Measurements from ENCODE around the gene MFN2.

Gene MFN2

DNA sequence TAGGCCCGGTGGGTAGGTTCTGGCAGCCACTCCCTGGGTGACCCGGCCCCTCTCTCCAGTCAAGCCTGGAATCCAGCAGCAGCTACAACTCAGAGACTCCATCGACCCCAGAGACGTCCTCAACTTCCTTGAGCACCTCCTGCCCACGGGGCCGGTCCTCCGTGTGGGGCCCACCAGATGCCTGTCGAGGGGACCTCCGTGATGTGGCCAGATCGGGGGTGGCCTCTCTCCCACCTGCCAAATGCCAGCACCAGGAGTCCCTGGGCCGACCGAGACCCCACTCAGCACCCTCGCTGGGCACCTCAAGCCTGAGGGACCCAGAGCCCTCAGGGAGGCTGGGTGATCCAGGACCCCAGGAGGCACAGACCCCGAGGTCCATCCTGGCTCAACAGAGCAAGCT, 41.8 kb downstream of the MFN2 start:
- intact Hi-C loops (cut with DNase I; ENCODE audit: low total_unique reads) = no loop called here
- TF ChIP-seq CTCF (IDR thresholded peaks at IDR 0.05) = no peak
- no peak for DNase-seq
- Histone ChIP-seq H3K36me3 (peaks cover 11 to 55% (median 39%) of the 10 kb centered on the region in 3 donors), H3K27me3 (no peaks in the 10 kb centered on the region), H3K27ac (no peak overlapping the region), H3K4me3 (no peak overlapping the region), H3K4me1 (peaks cover 0 to 16% (median 12%) of the 10 kb centered on the region in 4 donors), H3K9me3 (no peaks in the 10 kb centered on the region)

GRCh38 chr1:12026586-12026985, 46.3 kb downstream of the MFN2 start:
- Histone ChIP-seq H3K4me1 (no peaks in the 10 kb centered on the region), H3K27ac (no peak overlapping the region), H3K27me3 (no peaks in the 10 kb centered on the region), H3K36me3 (peaks cover 25 to 94% (median 78%) of the 10 kb centered on the region in 3 donors), H3K4me3 (no peak overlapping the region), H3K9me3 (no peaks in the 10 kb centered on the region)
- no peak for TF ChIP-seq CTCF (IDR thresholded peaks at IDR 0.05)
- DNase-seq = no peak
- intact Hi-C loops (cut with DNase I; ENCODE audit: low total_unique reads) = no loop called here

GRCh38 chr1:12028248-12028647, 48.0 kb downstream of the MFN2 start:
- Histone ChIP-seq H3K9me3 (no peaks in the 10 kb centered on the region), H3K27me3 (no peaks in the 10 kb centered on the region), H3K36me3 (peaks cover 25 to 86% (median 71%) of the 10 kb centered on the region in 3 donors), H3K27ac (no peak overlapping the region), H3K4me3 (no peak overlapping the region), H3K4me1 (no peaks in the 10 kb centered on the region)
- DNase-seq = no peak
- intact Hi-C loops (cut with DNase I; ENCODE audit: low total_unique reads) = no loop called here
- no peak for TF ChIP-seq CTCF (IDR thresholded peaks at IDR 0.05)

DNA sequence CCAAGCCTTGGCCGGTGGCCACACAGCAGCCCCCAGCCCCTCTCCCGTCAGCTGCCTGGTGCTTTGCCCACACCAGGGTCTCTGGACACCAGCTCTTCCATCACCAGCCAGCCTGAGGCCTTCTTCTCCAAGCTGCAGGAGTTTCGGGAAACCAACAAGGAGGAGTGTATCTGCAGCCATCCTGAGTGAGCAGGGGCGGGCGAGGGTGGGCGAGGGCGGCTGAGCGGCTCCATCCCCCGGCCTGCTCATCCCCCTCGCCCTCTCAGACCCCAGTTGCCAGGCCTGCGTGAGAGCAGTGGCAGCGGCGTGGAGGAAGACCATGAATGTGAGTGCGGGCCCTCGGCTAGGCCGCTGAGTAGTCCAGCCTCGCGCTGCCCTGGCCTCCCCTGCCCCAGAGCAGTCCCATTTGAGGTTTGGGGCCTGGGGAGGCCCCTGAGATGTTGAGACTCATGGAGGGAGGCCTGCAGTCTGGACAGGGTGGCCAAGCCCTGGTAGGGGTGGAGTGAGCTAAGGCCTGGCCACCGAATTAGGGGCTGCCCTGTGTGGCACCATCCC, 48.8 kb downstream of the MFN2 start:
- DNase-seq = no peak
- Histone ChIP-seq H3K27ac (no peak overlapping the region), H3K27me3 (no peaks in the 10 kb centered on the region), H3K4me1 (peaks cover 0 to 2% (median under 1%) of the 10 kb centered on the region in 4 donors), H3K36me3 (peaks cover 20 to 78% (median 67%) of the 10 kb centered on the region in 3 donors), H3K9me3 (no peaks in the 10 kb centered on the region), H3K4me3 (no peak overlapping the region)
- intact Hi-C loops (cut with DNase I; ENCODE audit: low total_unique reads) = no loop called here
- TF ChIP-seq CTCF (IDR thresholded peaks at IDR 0.05) = no peak

GRCh38 chr1:12029720-12030339, 49.6 kb downstream of the MFN2 start:
- no peaks in the 10 kb centered on the region for H3K9me3 ChIP-seq
- intact Hi-C loops (cut with DNase I; ENCODE audit: low total_unique reads) = no loop called here
- peaks cover 0 to 6% (median 1%) of the 10 kb centered on the region in 4 donors for H3K4me1 ChIP-seq
- TF ChIP-seq CTCF (IDR thresholded peaks at IDR 0.05) = no peak
- no peak for DNase-seq
- no peak overlapping the region for H3K4me3 ChIP-seq
- H3K36me3 ChIP-seq = peaks cover 14 to 72% (median 60%) of the 10 kb centered on the region in 3 donors
- no peaks in the 10 kb centered on the region for H3K27me3 ChIP-seq
- no peak overlapping the region for H3K27ac ChIP-seq
